PC-3 (cell line): ENCODE data around the gene GLB1L.

ENCODE experiments used
- CTCF ChIP-seq: fragments of 300-600 bp; sonication (generic); conservative IDR thresholded peaks from 2 replicates; pipeline ENCODE4 v1.5.1; 2017; ENCODE audit warnings: antibody characterized with exemption, low read depth, mild to moderate bottlenecking, low read length
- EZH2 ChIP-seq: fragments of 300-600 bp; sonication (generic); IDR thresholded peaks from one replicate; pipeline ENCODE4 v1.6.1; 2017; ENCODE audit warnings: antibody characterized with exemption, mild to moderate bottlenecking, low read length; ENCODE audit not compliant: unreplicated experiment
- EZH2phosphoT487 ChIP-seq: fragments of 300-600 bp; sonication (generic); IDR thresholded peaks from 2 replicates; pipeline ENCODE4 v1.6.1; 2018; ENCODE audit warnings: mild to moderate bottlenecking, antibody characterized with exemption, low read length, borderline replicate concordance

- TF ChIP-seq CTCF (no peak), EZH2 (no peak), EZH2phosphoT487 (no peak)
Observed at GRCh38 chr2:219289195-219289536, 43.9 kb upstream of the GLB1L start.
